A549 (cell line): ENCODE data around the gene XPR1. TPM values are rescaled to one million over a fixed set of nuclear protein-coding genes. Genes with fewer than 3 reads are reported as not detected.

Experiments used
- ATAC-seq, 2 experiments: fragments of 200-7000 bp in 1 of 2; fragments of >200 bp in 1 of 2; cut with Nextera tagmentation in 1 of 2; cut with Tn5 transposase in 1 of 2; 3 replicates each; pipeline versions ENCODE4 v1.8.0 to v1.9.1; 2018 to 2020; ENCODE audit warnings: mild to moderate bottlenecking in 1 of 2, moderate library complexity in 1 of 2
- CTCF ChIA-PET: fragments of 300-600 bp; sonication (Branson Sonifier 250); formaldehyde crosslinking; extraction: SDS; loops from one replicate; lab custom pipeline; 2021; ENCODE audit warnings: antibody characterized with exemption, inconsistent platforms; lab: Yijun Ruan, JAX
- POLR2A ChIA-PET: fragments of 350-600 bp; formaldehyde crosslinking; extraction: SDS; loops from one replicate; lab custom pipeline; 2021; ENCODE audit warnings: antibody characterized with exemption, inconsistent platforms; lab: Yijun Ruan, JAX
- DNase-seq, 2 experiments: peaks; one replicate each; pipeline versions ENCODE4 v3.0.0 to v3.0.0-alpha.2; 2011 to 2016; ENCODE audit warnings: low read depth in 1 of 2, low spot score in 1 of 2
- FAIRE-seq: peaks from 2 replicates; lab custom pipeline; 2011; peaks lifted over from hg19 to GRCh38; lab: Jason Lieb, UNC
- H3K27ac ChIP-seq, 2 experiments: fragments of >200 bp; sonication (Bioruptor Twin); formaldehyde crosslinking; 3 replicates each; pipeline ENCODE4 v1.5.1; 2016 to 2017
- H3K4me1 ChIP-seq: fragments of >200 bp; sonication (Bioruptor Twin); formaldehyde crosslinking; 3 replicates; pipeline ENCODE4 v1.6.1; 2016
- H3K4me2 ChIP-seq: fragments of >200 bp; sonication (Bioruptor Twin); formaldehyde crosslinking; 3 replicates; pipeline ENCODE4 v1.6.1; 2016
- H3K4me3 ChIP-seq: fragments of >200 bp; sonication (Bioruptor Twin); formaldehyde crosslinking; 3 replicates; pipeline ENCODE4 v1.5.1; 2016
- H3K9me3 ChIP-seq: fragments of >200 bp; sonication (Bioruptor Twin); formaldehyde crosslinking; 3 replicates; pipeline ENCODE4 v1.6.1; 2016
- BHLHE40 ChIP-seq: IDR thresholded peaks from 2 replicates; pipeline ENCODE4 v1.6.1; 2012; ENCODE audit warnings: low read depth, low read length, inconsistent platforms
- CBX8 ChIP-seq: fragments of 200-600 bp; sonication (generic); IDR thresholded peaks from 2 replicates; pipeline ENCODE4 v1.6.1; 2016
- CHD4 ChIP-seq: fragments of 200-600 bp; sonication (generic); IDR thresholded peaks from 2 replicates; pipeline ENCODE4 v1.6.1; 2016; ENCODE audit warnings: antibody characterized with exemption, mild to moderate bottlenecking, borderline replicate concordance
- EHMT2 ChIP-seq: fragments of 200-600 bp; sonication (generic); IDR thresholded peaks from 2 replicates; pipeline ENCODE4 v1.6.1; 2016; ENCODE audit warnings: antibody characterized with exemption, low read depth, mild to moderate bottlenecking, moderate library complexity
- ESRRA ChIP-seq: fragments of 150-350 bp; IDR thresholded peaks from 2 replicates; pipeline ENCODE4 v1.6.1; 2014; ENCODE audit warnings: mild to moderate bottlenecking, low read length, borderline replicate concordance
- FOXS1 ChIP-seq: fragments of 250-450 bp; sonication (Bioruptor Pico); IDR thresholded peaks from 2 replicates; pipeline ENCODE4 v1.5.0; 2020; ENCODE audit warnings: mild to moderate bottlenecking, moderate library complexity
- HDAC2 ChIP-seq: fragments of 200-600 bp; sonication (generic); IDR thresholded peaks from 2 replicates; pipeline ENCODE4 v1.6.1; 2016
- HOXA7 ChIP-seq: fragments of 250-450 bp; sonication (Bioruptor Pico); IDR thresholded peaks from 2 replicates; pipeline ENCODE4 v1.5.0; 2020; ENCODE audit warnings: mild to moderate bottlenecking, moderate library complexity
- HOXB13 ChIP-seq: fragments of 250-450 bp; sonication (Bioruptor Pico); IDR thresholded peaks from 2 replicates; pipeline ENCODE4 v1.5.0; 2020; ENCODE audit warnings: low read depth, mild to moderate bottlenecking, moderate library complexity
- MAFK ChIP-seq: fragments of 450-650 bp; IDR thresholded peaks from 2 replicates; pipeline ENCODE4 v1.6.1; 2014; ENCODE audit not compliant: partially characterized antibody
- MAZ ChIP-seq: fragments of 150-350 bp; IDR thresholded peaks from 2 replicates; pipeline ENCODE4 v1.6.1; 2014; ENCODE audit warnings: antibody characterized with exemption, low read depth, low read length, borderline replicate concordance
- NFE2L2 ChIP-seq: fragments of 150-350 bp; conservative IDR thresholded peaks from 2 replicates; pipeline ENCODE4 v1.6.1; 2014; ENCODE audit warnings: low read length
- NPAS2 ChIP-seq: fragments of 250-450 bp; sonication (Bioruptor Pico); IDR thresholded peaks from 2 replicates; pipeline ENCODE4 v1.8.0; 2022; ENCODE audit warnings: mild to moderate bottlenecking, moderate library complexity, borderline replicate concordance
- NR3C1 ChIP-seq: fragments of >200 bp; sonication (Bioruptor Twin); formaldehyde crosslinking; IDR thresholded peaks from 3 replicates; pipeline ENCODE4 v1.6.1; 2017
- PHF8 ChIP-seq: fragments of 200-600 bp; sonication (generic); IDR thresholded peaks from 2 replicates; pipeline ENCODE4 v1.6.1; 2016; ENCODE audit warnings: low read depth, mild to moderate bottlenecking, antibody characterized with exemption, moderate library complexity, borderline replicate concordance
- POLR2AphosphoS2 ChIP-seq: conservative IDR thresholded peaks from 2 replicates; pipeline ENCODE4 v1.6.1; 2012; ENCODE audit warnings: low read length, improper control_type of control experiment, inconsistent platforms
- RARB ChIP-seq: fragments of 250-450 bp; sonication (Bioruptor Pico); IDR thresholded peaks from 2 replicates; pipeline ENCODE4 v1.8.0; 2021; ENCODE audit warnings: mild to moderate bottlenecking, moderate library complexity
- REST ChIP-seq: fragments of 200-600 bp; sonication (generic); IDR thresholded peaks from 2 replicates; pipeline ENCODE4 v1.6.1; 2016; ENCODE audit warnings: antibody characterized with exemption, mild to moderate bottlenecking, moderate library complexity
- SREBF2 ChIP-seq: fragments of 450-650 bp; IDR thresholded peaks from 2 replicates; pipeline ENCODE4 v1.6.1; 2014; ENCODE audit warnings: mild to moderate bottlenecking, moderate library complexity
- ZNF302 ChIP-seq: fragments of 250-450 bp; sonication (Bioruptor Pico); IDR thresholded peaks from 2 replicates; pipeline ENCODE4 v1.9.0; 2021; ENCODE audit warnings: inconsistent platforms, mild to moderate bottlenecking, moderate library complexity
- WGBS: methylation state at CpG from one replicate; pipeline ENCODE4 v1.1.6; 2017; ENCODE audit errors: missing lambda C conversion rate; 5-methylcytosine and 5-hydroxymethylcytosine counted together
- polyA plus RNA-seq, 4 experiments: library from polyadenylated mRNA; depleted of rRNA in 3 of 4; stranded (reverse); fragments of >200 nt; fragmentation: RNase III in 1 of 4; extraction: RNeasy Plus Mini Kit Qiagen cat#74134 plus additional on column Dnase treatment in 1 of 4; gene quantifications; 2 replicates in 3 of 4; 3 replicates in 1 of 4; pipeline ENCODE4 v1.2.3, GENCODE V29; 2011 to 2017
- TF ChIP-seq, protein P1 (sequence below): fragments of 450-650 bp; IDR thresholded peaks from 2 replicates; pipeline ENCODE4 v1.6.1; 2014; ENCODE audit warnings: antibody characterized with exemption
- TF ChIP-seq, protein P2 (sequence below): fragments of 150-350 bp; IDR thresholded peaks from 2 replicates; pipeline ENCODE4 v1.6.1; 2014; ENCODE audit warnings: low read depth, mild to moderate bottlenecking, low read length
- TF ChIP-seq, protein P3 (sequence below): fragments of 250-450 bp; sonication (Bioruptor Pico); IDR thresholded peaks from 2 replicates; pipeline ENCODE4 v1.5.0; 2020; ENCODE audit warnings: low read depth, mild to moderate bottlenecking, moderate library complexity
- TF ChIP-seq, protein P4 (sequence below): fragments of >200 bp; sonication (Bioruptor Twin); formaldehyde crosslinking; IDR thresholded peaks from 3 replicates; pipeline ENCODE4 v1.6.1; 2016

XPR1 gene
- polyA plus RNA-seq, 2 of the 4 experiments (the other 2 are of a cell fraction): 37.5 to 86.1 TPM

DNA sequence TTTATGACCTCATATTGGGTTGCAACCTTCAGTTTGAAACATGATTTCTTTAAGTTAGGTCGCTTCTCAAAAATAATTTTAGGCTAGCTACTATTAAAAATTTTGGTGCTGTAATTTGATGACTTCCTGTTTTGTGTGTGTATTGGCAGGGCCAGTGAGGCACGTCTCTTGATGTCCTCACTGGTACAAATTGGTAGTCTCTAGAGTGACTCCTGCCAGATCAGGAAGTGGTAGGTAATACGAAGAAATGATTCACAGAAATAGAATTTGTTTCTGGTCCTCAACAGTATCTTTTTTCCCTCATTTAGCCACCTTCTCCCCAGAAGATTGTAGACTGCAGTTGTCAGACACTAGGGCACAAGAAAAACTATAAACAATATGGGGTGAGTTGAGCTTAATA lies 160.0 kb downstream of the XPR1 start:
- no peaks in the 10 kb centered on the region; the same call in 2 of the 3 replicates for H3K4me1 ChIP-seq
- ATAC-seq (no peak), FAIRE-seq (no peak), DNase-seq (no peak)
- whole genome bisulfite sequencing: 73% methylated on average over 3 of the region's 3 CpGs
- CTCF ChIA-PET: interaction anchor here (0.7 to 1.2 kb wide), 2 partner anchors 21 to 52 kb away, joined by 3 read pairs; no protein-coding TSS in a partner anchor
- TF ChIP-seq NR3C1: no peak
- TF ChIP-seq NPAS2 (CRISPR knock-in tag): no peak
- no peak for TF ChIP-seq MAZ
- no peak for TF ChIP-seq MAFK
- no peak for TF ChIP-seq ESRRA
- POLR2A ChIA-PET: no interaction called here
- H3K4me3 ChIP-seq: no peak overlapping the region
- no peaks in the 10 kb centered on the region for H3K9me3 ChIP-seq
- H3K4me2 ChIP-seq: no peak overlapping the region
- H3K27ac ChIP-seq: no peak overlapping the region

DNA sequence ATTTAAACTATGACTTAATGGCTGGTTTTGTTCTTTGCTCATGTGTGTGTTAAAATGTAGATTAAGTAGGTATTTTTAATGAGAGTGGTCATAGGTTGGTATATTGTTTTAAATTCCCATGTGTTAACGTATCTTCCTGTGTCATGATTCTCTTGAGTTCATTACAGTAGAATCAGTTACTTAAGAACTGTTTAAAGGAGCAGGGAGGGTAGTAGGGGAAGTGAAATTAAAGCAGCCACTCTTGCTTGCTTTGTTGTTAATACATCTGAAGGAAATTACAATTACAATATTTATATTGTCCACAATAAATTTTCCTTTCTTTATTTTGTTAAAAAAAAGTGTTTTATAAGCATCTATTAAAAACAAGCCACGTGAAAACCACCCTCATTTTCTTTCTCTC lies 161.6 kb downstream of the XPR1 start:
- no peak for DNase-seq
- TF ChIP-seq, protein P1, sequence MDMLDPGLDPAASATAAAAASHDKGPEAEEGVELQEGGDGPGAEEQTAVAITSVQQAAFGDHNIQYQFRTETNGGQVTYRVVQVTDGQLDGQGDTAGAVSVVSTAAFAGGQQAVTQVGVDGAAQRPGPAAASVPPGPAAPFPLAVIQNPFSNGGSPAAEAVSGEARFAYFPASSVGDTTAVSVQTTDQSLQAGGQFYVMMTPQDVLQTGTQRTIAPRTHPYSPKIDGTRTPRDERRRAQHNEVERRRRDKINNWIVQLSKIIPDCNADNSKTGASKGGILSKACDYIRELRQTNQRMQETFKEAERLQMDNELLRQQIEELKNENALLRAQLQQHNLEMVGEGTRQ: no peak
- TF ChIP-seq HDAC2 (no peak), FOXS1 (no peak), EHMT2 (no peak), HOXA7 (no peak)
- ChIA-PET POLR2A (no interaction called here), CTCF (interaction anchor here (0.9 kb wide), 1 partner anchor 244 kb away, joined by 3 read pairs; no protein-coding TSS in a partner anchor)
- no peak for FAIRE-seq
- Histone ChIP-seq H3K4me3 (no peak overlapping the region), H3K4me2 (no peak overlapping the region), H3K4me1 (no peaks in the 10 kb centered on the region; the same call in 2 of the 3 replicates), H3K9me3 (no peaks in the 10 kb centered on the region), H3K27ac (no peak overlapping the region)
- no peak for ATAC-seq
- WGBS: 79% methylated on average over 2 of the region's 2 CpGs

- H3K4me1 ChIP-seq: no peaks in the 10 kb centered on the region; the same call in 2 of the 3 replicates
- 20% methylated on average over 1 of the region's 1 CpG for WGBS
- FAIRE-seq (no peak), DNase-seq (no peak), ATAC-seq (no peak)
- ChIA-PET POLR2A (no interaction called here), CTCF (no interaction called here)
- H3K9me3 ChIP-seq: no peaks in the 10 kb centered on the region
- no peak overlapping the region for H3K4me3 ChIP-seq
- no peak overlapping the region for H3K4me2 ChIP-seq
- TF ChIP-seq, protein P2, sequence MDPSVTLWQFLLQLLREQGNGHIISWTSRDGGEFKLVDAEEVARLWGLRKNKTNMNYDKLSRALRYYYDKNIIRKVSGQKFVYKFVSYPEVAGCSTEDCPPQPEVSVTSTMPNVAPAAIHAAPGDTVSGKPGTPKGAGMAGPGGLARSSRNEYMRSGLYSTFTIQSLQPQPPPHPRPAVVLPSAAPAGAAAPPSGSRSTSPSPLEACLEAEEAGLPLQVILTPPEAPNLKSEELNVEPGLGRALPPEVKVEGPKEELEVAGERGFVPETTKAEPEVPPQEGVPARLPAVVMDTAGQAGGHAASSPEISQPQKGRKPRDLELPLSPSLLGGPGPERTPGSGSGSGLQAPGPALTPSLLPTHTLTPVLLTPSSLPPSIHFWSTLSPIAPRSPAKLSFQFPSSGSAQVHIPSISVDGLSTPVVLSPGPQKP: no peak
- TF ChIP-seq, protein P3, sequence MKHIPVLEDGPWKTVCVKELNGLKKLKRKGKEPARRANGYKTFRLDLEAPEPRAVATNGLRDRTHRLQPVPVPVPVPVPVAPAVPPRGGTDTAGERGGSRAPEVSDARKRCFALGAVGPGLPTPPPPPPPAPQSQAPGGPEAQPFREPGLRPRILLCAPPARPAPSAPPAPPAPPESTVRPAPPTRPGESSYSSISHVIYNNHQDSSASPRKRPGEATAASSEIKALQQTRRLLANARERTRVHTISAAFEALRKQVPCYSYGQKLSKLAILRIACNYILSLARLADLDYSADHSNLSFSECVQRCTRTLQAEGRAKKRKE: no peak
- TF ChIP-seq NFE2L2: no peak
- no peak for TF ChIP-seq CBX8
- no peak for TF ChIP-seq NR3C1
- TF ChIP-seq POLR2AphosphoS2: no peak
- no peak for TF ChIP-seq REST
- no peak for TF ChIP-seq PHF8
- TF ChIP-seq, protein P4, sequence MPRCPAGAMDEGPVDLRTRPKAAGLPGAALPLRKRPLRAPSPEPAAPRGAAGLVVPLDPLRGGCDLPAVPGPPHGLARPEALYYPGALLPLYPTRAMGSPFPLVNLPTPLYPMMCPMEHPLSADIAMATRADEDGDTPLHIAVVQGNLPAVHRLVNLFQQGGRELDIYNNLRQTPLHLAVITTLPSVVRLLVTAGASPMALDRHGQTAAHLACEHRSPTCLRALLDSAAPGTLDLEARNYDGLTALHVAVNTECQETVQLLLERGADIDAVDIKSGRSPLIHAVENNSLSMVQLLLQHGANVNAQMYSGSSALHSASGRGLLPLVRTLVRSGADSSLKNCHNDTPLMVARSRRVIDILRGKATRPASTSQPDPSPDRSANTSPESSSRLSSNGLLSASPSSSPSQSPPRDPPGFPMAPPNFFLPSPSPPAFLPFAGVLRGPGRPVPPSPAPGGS: no peak
- no peak for TF ChIP-seq ESRRA
- no peak for TF ChIP-seq RARB (CRISPR knock-in tag)
- TF ChIP-seq BHLHE40: no peak
- no peak for TF ChIP-seq ZNF302
- no peak for TF ChIP-seq CHD4
- TF ChIP-seq SREBF2: no peak
- TF ChIP-seq HOXB13 (CRISPR knock-in tag): no peak
- H3K27ac ChIP-seq: no peak overlapping the region
Measured at GRCh38 chr1:180796897-180797640, 165.2 kb downstream of the XPR1 start.
